ENCODE measurements around the gene SIGLEC7.

Gene SIGLEC7

DNA sequence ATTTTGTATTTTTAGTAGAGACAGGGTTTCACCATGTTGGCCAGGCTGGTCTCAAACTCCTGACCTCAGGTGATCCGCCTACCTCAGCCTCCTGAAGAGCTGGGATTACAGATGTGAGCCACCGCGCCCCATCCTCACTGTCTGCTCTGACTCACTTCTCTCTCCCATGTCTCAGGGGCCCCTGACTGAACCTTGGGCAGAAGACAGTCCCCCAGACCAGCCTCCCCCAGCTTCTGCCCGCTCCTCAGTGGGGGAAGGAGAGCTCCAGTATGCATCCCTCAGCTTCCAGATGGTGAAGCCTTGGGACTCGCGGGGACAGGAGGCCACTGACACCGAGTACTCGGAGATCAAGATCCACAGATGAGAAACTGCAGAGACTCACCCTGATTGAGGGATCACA, 12.4 kb upstream of the SIGLEC7 start:
- Histone ChIP-seq H3K27ac (ENCODE audit: low read length) (no peak overlapping the region), H3K4me1 (ENCODE audit: insufficient read depth, low read length) (no peaks in the 10 kb centered on the region), H3K4me3 (ENCODE audit: low read length) (no peak overlapping the region), H3K9ac (ENCODE audit: low read depth, low read length) (no peak overlapping the region), H3K27me3 (ENCODE audit: insufficient read depth, low read length) (no peaks in the 10 kb centered on the region), H3K36me3 (ENCODE audit: insufficient read depth, low read depth, low read length) (no peaks in the 10 kb centered on the region), H3K9me3 (ENCODE audit: insufficient read depth, low read depth, low read length) (no peaks in the 10 kb centered on the region)

DNA sequence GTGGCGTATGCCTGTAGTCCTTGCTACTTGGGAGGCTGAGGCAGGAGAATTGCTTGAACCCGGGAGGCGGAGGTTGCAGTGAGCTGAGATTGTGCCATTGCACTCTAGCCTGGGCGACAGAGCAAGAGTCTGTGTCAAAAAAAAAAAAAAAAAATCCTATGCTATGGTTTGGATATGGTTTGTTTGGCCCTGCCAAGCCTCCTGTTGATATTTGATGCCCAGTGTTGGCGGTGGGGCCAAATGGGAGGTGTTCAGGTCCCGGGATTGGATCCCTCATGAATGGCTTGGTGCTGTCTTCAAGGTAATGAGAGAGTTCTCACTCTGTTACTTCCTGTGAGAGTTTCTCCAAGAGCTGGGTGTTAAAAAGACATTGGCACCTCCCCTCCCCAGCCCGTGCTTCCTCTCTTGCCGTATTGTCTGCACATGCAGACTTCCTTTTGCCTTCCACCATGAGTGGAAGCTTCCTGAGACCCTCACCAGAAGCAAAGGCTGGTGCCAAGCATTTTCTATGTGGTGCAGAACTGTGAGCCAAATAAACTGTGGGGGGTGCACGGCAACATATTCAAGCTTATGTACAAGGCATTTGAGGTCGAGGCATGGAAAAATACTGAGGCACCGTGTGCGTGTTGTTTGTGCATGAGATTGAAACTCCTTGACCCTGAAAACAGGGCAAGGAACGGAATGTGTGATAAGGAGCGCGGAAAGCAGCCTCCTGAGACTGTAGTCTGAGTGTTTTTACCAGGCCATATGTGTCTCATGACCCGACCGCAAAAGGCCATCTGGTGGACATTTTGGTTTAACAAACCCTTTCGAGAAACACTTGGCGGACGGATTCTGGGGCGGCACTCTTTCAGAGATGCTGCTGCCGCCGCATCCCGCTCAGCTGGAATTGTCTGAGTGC, 10.1 kb upstream of the SIGLEC7 start:
- Histone ChIP-seq H3K36me3 (ENCODE audit: insufficient read depth, low read depth, low read length) (no peaks in the 10 kb centered on the region), H3K27ac (ENCODE audit: low read length) (no peak overlapping the region), H3K4me3 (ENCODE audit: low read length) (no peak overlapping the region), H3K9me3 (ENCODE audit: insufficient read depth, low read depth, low read length) (no peaks in the 10 kb centered on the region), H3K9ac (ENCODE audit: low read depth, low read length) (no peak overlapping the region), H3K4me1 (ENCODE audit: insufficient read depth, low read length) (no peaks in the 10 kb centered on the region), H3K27me3 (ENCODE audit: insufficient read depth, low read length) (no peaks in the 10 kb centered on the region)

- Histone ChIP-seq H3K36me3 (ENCODE audit: insufficient read depth, low read depth, low read length) (no peaks in the 10 kb centered on the region), H3K4me1 (ENCODE audit: insufficient read depth, low read length) (no peaks in the 10 kb centered on the region), H3K9ac (ENCODE audit: low read depth, low read length) (no peak overlapping the region), H3K27ac (ENCODE audit: low read length) (no peak overlapping the region), H3K27me3 (ENCODE audit: insufficient read depth, low read length) (no peaks in the 10 kb centered on the region), H3K4me3 (ENCODE audit: low read length) (no peak overlapping the region), H3K9me3 (ENCODE audit: insufficient read depth, low read depth, low read length) (no peaks in the 10 kb centered on the region)
These were observed 7.1 kb upstream of the SIGLEC7 start for GRCh38 chr19:51135004-51135403.

DNA sequence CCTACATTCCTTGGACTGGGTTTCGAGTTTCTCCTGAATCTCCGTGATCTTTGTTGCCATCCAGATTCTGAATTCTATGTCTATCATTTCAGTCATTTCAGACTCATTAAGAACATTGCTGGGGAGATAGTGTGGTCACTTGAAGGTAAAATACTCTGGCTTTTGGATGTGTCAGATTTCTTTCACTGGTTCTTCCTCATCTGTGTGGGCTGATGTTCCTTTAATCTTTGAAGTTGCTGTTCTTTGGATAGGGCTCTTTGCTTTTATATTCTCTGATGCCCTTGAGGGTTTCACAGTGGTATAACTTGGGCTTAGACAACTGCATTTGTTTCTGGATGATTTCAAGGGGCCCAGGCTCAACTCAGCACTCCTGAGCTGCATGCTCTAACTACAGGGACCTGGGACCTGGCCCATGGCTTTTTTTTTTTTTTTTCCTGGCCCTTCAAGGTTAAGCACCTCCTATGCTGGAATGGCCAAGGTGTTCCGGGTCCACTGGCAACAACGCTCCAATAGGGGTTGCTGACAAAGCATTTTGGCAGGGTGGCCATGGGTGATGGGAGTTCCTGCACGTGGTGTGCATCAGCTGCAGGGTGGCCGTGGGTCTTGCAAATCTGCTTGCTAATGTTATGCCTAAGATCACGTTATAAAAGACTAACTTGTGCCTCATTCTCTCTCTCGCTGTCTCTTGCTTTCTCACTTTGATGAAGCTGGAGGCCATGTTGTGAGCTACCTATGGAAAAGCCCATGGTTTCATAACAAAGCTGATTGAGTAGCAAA, 5.9 kb upstream of the SIGLEC7 start:
- no peaks in the 10 kb centered on the region for H3K9me3 ChIP-seq (ENCODE audit: insufficient read depth, low read depth, low read length)
- no peaks in the 10 kb centered on the region for H3K36me3 ChIP-seq (ENCODE audit: insufficient read depth, low read depth, low read length)
- no peaks in the 10 kb centered on the region for H3K27me3 ChIP-seq (ENCODE audit: insufficient read depth, low read length)
- H3K27ac ChIP-seq (ENCODE audit: low read length): no peak overlapping the region
- peaks cover 4% of the 10 kb centered on the region; the same call in 1 of the 2 replicates for H3K4me1 ChIP-seq (ENCODE audit: insufficient read depth, low read length)
- no peak overlapping the region for H3K4me3 ChIP-seq (ENCODE audit: low read length)
- H3K9ac ChIP-seq (ENCODE audit: low read depth, low read length): no peak overlapping the region

GRCh38 chr19:51136851-51137551, 5.1 kb upstream of the SIGLEC7 start:
- H3K9me3 ChIP-seq (ENCODE audit: insufficient read depth, low read depth, low read length): no peaks in the 10 kb centered on the region
- no peak overlapping the region for H3K9ac ChIP-seq (ENCODE audit: low read depth, low read length)

GRCh38 chr19:51137792-51138425, 4.2 kb upstream of the SIGLEC7 start:
- Histone ChIP-seq H3K27ac (ENCODE audit: low read length) (no peak overlapping the region), H3K36me3 (ENCODE audit: insufficient read depth, low read depth, low read length) (no peaks in the 10 kb centered on the region), H3K4me1 (ENCODE audit: insufficient read depth, low read length) (peaks cover 4% of the 10 kb centered on the region; the same call in 1 of the 2 replicates), H3K4me3 (ENCODE audit: low read length) (no peak overlapping the region), H3K9me3 (ENCODE audit: insufficient read depth, low read depth, low read length) (no peaks in the 10 kb centered on the region), H3K27me3 (ENCODE audit: insufficient read depth, low read length) (no peaks in the 10 kb centered on the region), H3K9ac (ENCODE audit: low read depth, low read length) (no peak overlapping the region)

More at GRCh38 chr19:51136851-51137551, 5.1 kb upstream of the SIGLEC7 start:
- Histone ChIP-seq H3K4me3 (ENCODE audit: low read length) (no peak overlapping the region), H3K27me3 (ENCODE audit: insufficient read depth, low read length) (no peaks in the 10 kb centered on the region), H3K36me3 (ENCODE audit: insufficient read depth, low read depth, low read length) (no peaks in the 10 kb centered on the region), H3K27ac (ENCODE audit: low read length) (no peak overlapping the region), H3K4me1 (ENCODE audit: insufficient read depth, low read length) (peaks cover 4% of the 10 kb centered on the region; the same call in 1 of the 2 replicates)

DNA sequence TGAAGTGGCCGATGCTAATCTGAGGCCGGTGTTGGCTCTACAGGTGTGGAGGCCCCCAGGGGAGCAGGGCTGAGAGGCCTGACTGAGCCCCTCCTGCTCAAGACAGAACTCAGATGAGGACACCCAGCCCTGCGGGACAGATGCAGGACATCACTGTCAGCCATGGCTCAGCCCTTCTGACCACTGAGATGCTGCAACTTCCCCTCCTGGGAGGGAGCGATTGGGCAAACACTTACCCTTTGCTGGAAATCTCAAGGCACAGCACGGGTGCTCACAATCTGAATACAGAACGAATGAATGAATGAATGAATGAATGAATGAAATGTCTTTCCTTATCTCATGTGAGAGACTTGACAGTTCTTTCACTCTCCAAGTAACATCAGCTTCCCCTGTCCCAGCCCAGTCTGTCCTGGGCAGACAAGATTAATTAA, 3.5 kb upstream of the SIGLEC7 start:
- H3K27me3 ChIP-seq (ENCODE audit: insufficient read depth, low read length): no peaks in the 10 kb centered on the region
- no peaks in the 10 kb centered on the region for H3K9me3 ChIP-seq (ENCODE audit: insufficient read depth, low read depth, low read length)
- H3K36me3 ChIP-seq (ENCODE audit: insufficient read depth, low read depth, low read length): no peaks in the 10 kb centered on the region
- no peak overlapping the region for H3K9ac ChIP-seq (ENCODE audit: low read depth, low read length)
- H3K27ac ChIP-seq (ENCODE audit: low read length): no peak overlapping the region
- H3K4me3 ChIP-seq (ENCODE audit: low read length): no peak overlapping the region
- H3K4me1 ChIP-seq (ENCODE audit: insufficient read depth, low read length): peaks cover 4% of the 10 kb centered on the region; the same call in 1 of the 2 replicates

DNA sequence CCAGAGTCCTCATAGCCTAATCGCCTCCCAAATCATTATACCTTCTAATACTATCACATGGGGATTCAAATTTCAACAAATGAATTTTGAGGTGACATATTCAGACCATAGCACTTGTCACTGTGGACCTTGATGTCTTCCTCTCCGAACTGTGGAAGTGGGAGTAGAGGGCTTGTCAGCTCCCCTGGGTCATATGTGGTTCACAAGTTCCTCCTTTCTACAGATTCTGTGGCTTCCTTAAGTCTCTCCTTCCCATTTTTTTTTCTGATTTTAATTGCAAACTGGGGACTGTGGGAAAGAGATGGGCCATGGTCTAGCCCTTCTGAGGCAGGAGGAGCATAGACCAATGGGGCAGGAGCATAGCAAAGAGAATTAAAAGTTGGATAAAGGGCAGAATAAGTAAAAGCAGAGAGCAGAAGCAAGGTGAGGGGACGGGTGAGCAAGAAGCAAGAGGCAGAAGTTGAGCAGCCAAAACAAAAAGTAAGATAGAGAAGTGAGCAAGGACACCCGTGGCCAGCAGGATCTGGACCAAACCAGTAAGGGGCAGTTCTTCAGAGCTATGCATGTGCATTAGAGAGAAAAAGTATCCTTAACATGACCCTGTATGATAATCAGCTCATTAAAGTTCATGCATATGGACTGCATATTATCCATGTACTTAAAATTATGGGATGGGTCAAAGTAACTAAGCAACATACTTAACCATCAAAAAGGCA, 2.6 kb upstream of the SIGLEC7 start:
- no peaks in the 10 kb centered on the region for H3K27me3 ChIP-seq (ENCODE audit: insufficient read depth, low read length)
- H3K9me3 ChIP-seq (ENCODE audit: insufficient read depth, low read depth, low read length): no peaks in the 10 kb centered on the region
- no peaks in the 10 kb centered on the region for H3K36me3 ChIP-seq (ENCODE audit: insufficient read depth, low read depth, low read length)
- peaks cover 4% of the 10 kb centered on the region; the same call in 1 of the 2 replicates for H3K4me1 ChIP-seq (ENCODE audit: insufficient read depth, low read length)
- H3K9ac ChIP-seq (ENCODE audit: low read depth, low read length): no peak overlapping the region
- H3K4me3 ChIP-seq (ENCODE audit: low read length): no peak overlapping the region
- no peak overlapping the region for H3K27ac ChIP-seq (ENCODE audit: low read length)

- Histone ChIP-seq H3K4me3 (ENCODE audit: low read length) (peak overlapping the region; percentile 52; the same call in 1 of the 2 replicates), H3K9ac (ENCODE audit: low read depth, low read length) (no peak overlapping the region), H3K27me3 (ENCODE audit: insufficient read depth, low read length) (no peaks in the 10 kb centered on the region), H3K27ac (ENCODE audit: low read length) (no peak overlapping the region), H3K9me3 (ENCODE audit: insufficient read depth, low read depth, low read length) (no peaks in the 10 kb centered on the region), H3K4me1 (ENCODE audit: insufficient read depth, low read length) (peaks cover 4% of the 10 kb centered on the region; the same call in 1 of the 2 replicates), H3K36me3 (ENCODE audit: insufficient read depth, low read depth, low read length) (no peaks in the 10 kb centered on the region)
These were observed 1.7 kb upstream of the SIGLEC7 start for GRCh38 chr19:51140441-51140840.

- Histone ChIP-seq H3K9me3 (ENCODE audit: insufficient read depth, low read depth, low read length) (no peaks in the 10 kb centered on the region), H3K4me1 (ENCODE audit: insufficient read depth, low read length) (peaks cover 4% of the 10 kb centered on the region; the same call in 1 of the 2 replicates), H3K9ac (ENCODE audit: low read depth, low read length) (no peak overlapping the region), H3K27ac (ENCODE audit: low read length) (no peak overlapping the region), H3K4me3 (ENCODE audit: low read length) (peak overlapping the region; percentile 52; the same call in 1 of the 2 replicates), H3K27me3 (ENCODE audit: insufficient read depth, low read length) (no peaks in the 10 kb centered on the region), H3K36me3 (ENCODE audit: insufficient read depth, low read depth, low read length) (no peaks in the 10 kb centered on the region)
These were observed 920 bp upstream of the SIGLEC7 start for GRCh38 chr19:51141181-51141580.
